WERI-Rb-1 (cell line): ENCODE data around the gene SNRNP35.

Experiments
- DNase-seq: peaks from one replicate; pipeline ENCODE4 v3.0.0-alpha.2; 2020
- H3K27ac ChIP-seq: fragments of 250-450 bp; sonication (Bioruptor Pico); 2 replicates; pipeline ENCODE4 v1.5.1; 2020; ENCODE audit warnings: mild to moderate bottlenecking, moderate library complexity
- H3K27me3 ChIP-seq: fragments of 250-450 bp; sonication (Bioruptor Pico); 2 replicates; pipeline ENCODE4 v1.5.1; 2021; ENCODE audit warnings: mild to moderate bottlenecking, low read depth, moderate library complexity; ENCODE audit not compliant: insufficient read depth, severe bottlenecking
- H3K36me3 ChIP-seq: fragments of 250-450 bp; sonication (Bioruptor Pico); 2 replicates; pipeline ENCODE4 v1.5.1; 2020; ENCODE audit warnings: mild to moderate bottlenecking, moderate library complexity
- H3K4me3 ChIP-seq: 2 replicates; pipeline ENCODE4 v1.5.1; 2011; ENCODE audit warnings: low read depth, mild to moderate bottlenecking, control low read depth, low read length
- H3K9me3 ChIP-seq: fragments of 250-450 bp; sonication (Bioruptor Pico); 2 replicates; pipeline ENCODE4 v1.5.1; 2021; ENCODE audit warnings: mild to moderate bottlenecking, moderate library complexity; ENCODE audit not compliant: severe bottlenecking
- TF ChIP-seq, protein P1 (sequence below): IDR thresholded peaks from 2 replicates; pipeline ENCODE4 v1.5.1; 2011; ENCODE audit warnings: low read depth, mild to moderate bottlenecking, control low read depth, inconsistent platforms, low read length

The SNRNP35 gene

GRCh38 chr12:123483602-123484248 lies 25.8 kb downstream of the SNRNP35 start:
- Histone ChIP-seq H3K36me3 (no peaks in the 10 kb centered on the region; the same call in 1 of the 2 replicates), H3K4me3 (no peak overlapping the region), H3K27ac (no peak overlapping the region), H3K9me3 (no peaks in the 10 kb centered on the region), H3K27me3 (no peaks in the 10 kb centered on the region)
- TF ChIP-seq, protein P1, sequence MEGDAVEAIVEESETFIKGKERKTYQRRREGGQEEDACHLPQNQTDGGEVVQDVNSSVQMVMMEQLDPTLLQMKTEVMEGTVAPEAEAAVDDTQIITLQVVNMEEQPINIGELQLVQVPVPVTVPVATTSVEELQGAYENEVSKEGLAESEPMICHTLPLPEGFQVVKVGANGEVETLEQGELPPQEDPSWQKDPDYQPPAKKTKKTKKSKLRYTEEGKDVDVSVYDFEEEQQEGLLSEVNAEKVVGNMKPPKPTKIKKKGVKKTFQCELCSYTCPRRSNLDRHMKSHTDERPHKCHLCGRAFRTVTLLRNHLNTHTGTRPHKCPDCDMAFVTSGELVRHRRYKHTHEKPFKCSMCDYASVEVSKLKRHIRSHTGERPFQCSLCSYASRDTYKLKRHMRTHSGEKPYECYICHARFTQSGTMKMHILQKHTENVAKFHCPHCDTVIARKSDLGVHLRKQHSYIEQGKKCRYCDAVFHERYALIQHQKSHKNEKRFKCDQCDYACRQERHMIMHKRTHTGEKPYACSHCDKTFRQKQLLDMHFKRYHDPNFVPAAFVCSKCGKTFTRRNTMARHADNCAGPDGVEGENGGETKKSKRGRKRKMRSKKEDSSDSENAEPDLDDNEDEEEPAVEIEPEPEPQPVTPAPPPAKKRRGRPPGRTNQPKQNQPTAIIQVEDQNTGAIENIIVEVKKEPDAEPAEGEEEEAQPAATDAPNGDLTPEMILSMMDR: no peak
- DNase-seq: no peak

GRCh38 chr12:123485756-123486155 lies 27.8 kb downstream of the SNRNP35 start:
- no peaks in the 10 kb centered on the region for H3K9me3 ChIP-seq
- H3K36me3 ChIP-seq: no peaks in the 10 kb centered on the region; the same call in 1 of the 2 replicates
- H3K4me3 ChIP-seq: no peak overlapping the region
- no peak overlapping the region for H3K27ac ChIP-seq
- no peaks in the 10 kb centered on the region for H3K27me3 ChIP-seq
- TF ChIP-seq, protein P1: no peak
- no peak for DNase-seq

DNA sequence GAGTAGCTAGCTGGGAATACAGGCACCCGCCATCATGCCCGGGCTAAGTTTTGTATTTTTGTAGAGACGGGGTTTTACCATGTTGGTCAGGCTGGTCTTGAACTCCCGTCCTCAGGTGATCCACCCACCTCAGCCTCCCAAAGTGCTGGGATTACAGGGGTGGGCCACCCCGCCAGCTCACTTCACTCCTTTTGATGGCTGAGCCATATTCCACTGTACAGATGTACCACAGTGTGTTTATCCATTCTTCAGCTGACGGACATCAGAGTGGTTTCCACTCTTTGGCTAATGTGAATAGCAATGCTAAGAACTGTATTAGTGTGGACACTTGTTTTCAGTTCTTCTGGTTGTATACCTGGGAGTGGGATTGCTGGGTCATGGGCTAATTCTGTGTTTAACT lies 29.5 kb downstream of the SNRNP35 start:
- TF ChIP-seq, protein P1: no peak
- DNase-seq: no peak
- Histone ChIP-seq H3K27ac (no peak overlapping the region), H3K27me3 (no peaks in the 10 kb centered on the region), H3K36me3 (no peaks in the 10 kb centered on the region; the same call in 1 of the 2 replicates), H3K4me3 (no peak overlapping the region), H3K9me3 (no peaks in the 10 kb centered on the region)

- DNase-seq: no peak
- Histone ChIP-seq H3K27ac (no peak overlapping the region), H3K4me3 (no peak overlapping the region), H3K9me3 (no peaks in the 10 kb centered on the region), H3K27me3 (no peaks in the 10 kb centered on the region), H3K36me3 (no peaks in the 10 kb centered on the region; the same call in 1 of the 2 replicates)
- TF ChIP-seq, protein P1: no peak
Observed at GRCh38 chr12:123488539-123489230, 30.7 kb downstream of the SNRNP35 start.

DNA sequence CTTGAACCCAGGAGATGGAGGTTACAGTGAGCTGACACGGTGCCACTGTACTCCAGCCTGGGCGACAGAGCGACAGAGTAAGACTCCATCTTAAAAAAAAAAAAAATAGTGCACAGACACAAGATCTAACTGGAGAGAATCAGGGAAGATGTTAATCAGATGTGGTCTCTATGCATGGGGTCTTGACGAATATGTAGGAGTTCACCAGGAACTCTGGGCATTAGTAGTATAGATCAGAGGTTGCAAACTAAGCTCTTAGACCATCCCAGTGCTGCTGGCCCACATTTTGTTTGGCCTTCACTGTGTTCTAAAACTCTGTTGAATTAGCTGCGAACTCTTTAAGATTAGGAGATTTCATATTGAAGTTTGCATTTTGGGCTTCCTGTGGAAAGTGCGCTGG lies 31.6 kb downstream of the SNRNP35 start:
- H3K36me3 ChIP-seq: no peaks in the 10 kb centered on the region; the same call in 1 of the 2 replicates
- no peak overlapping the region for H3K27ac ChIP-seq
- no peak for DNase-seq
- H3K9me3 ChIP-seq: no peaks in the 10 kb centered on the region
- H3K4me3 ChIP-seq: no peak overlapping the region
- no peaks in the 10 kb centered on the region for H3K27me3 ChIP-seq
- TF ChIP-seq, protein P1: no peak
